ENCODE data around the gene TRPV2. TPM values are rescaled to one million over a fixed set of nuclear protein-coding genes. Genes with fewer than 3 reads are reported as not detected.

The TRPV2 gene
- total and polyA plus RNA-seq, 10 of the 15 experiments (the other 5 are each of a cell fraction or from before 2014, with no cell fraction given), result 8.9 to 94.4 (median 54.1) TPM

DNA sequence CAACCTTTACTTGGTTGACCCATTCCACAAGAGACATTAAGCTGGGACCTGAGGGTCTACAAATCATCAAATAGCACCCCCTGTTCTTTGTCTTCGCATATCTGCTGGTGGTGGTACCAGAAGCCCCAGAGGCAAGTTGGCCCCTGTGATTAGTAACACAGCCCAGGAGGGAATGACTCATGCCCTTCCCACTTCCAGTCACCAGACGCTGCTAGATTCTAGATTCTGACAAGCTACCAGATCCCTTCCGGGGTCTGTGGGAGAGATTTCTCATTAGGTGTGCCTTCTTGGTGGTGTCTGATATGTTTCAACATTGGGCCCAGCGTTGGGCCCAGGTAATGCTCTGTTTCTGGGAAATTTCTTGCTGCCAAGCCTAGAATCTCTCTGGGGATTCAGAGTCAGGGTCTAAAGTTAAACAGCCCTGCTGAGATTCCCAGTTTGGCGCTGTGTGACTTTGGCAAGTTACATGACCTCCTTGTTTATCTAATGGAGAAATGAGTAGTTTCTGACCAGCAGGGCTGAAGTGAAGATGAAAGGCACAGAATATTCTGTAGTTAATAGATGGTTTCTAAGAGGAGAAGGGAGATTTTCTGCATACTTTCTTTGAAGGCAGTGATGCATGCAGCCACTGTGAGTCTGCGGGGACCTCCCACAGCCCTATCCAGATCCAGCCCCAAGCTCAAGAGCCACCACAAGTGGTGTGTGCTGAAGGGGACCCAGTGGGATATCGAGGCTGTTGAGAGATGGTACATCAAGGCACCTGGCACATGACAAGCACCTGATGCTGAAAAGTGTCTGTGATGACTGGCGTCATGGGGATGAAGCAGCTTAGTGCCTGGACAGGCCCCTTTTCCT is 3.9 kb downstream of the TRPV2 start (continued):
- TF ChIP-seq POU2F2 (IDR thresholded peaks at IDR 0.05; ENCODE audit: borderline replicate concordance, low read depth, low read length), result no peak
- TF ChIP-seq, protein P1, sequence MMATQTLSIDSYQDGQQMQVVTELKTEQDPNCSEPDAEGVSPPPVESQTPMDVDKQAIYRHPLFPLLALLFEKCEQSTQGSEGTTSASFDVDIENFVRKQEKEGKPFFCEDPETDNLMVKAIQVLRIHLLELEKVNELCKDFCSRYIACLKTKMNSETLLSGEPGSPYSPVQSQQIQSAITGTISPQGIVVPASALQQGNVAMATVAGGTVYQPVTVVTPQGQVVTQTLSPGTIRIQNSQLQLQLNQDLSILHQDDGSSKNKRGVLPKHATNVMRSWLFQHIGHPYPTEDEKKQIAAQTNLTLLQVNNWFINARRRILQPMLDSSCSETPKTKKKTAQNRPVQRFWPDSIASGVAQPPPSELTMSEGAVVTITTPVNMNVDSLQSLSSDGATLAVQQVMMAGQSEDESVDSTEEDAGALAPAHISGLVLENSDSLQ (IDR thresholded peaks at IDR 0.05), result no peak
- no peak for TF ChIP-seq FOS (IDR thresholded peaks at IDR 0.05; ENCODE audit: borderline replicate concordance, extremely low read depth, insufficient read length)
- peak; percentile 20 for TF ChIP-seq IKZF1 (conservative IDR thresholded peaks at IDR 0.05)
- TF ChIP-seq NKRF (conservative IDR thresholded peaks at IDR 0.05), result no peak
- TF ChIP-seq JUNB (IDR thresholded peaks at IDR 0.05), result peak; percentile 88
- TF ChIP-seq HCFC1 (IDR thresholded peaks at IDR 0.05; ENCODE audit: low read length), result no peak
- TF ChIP-seq WRNIP1 (IDR thresholded peaks at IDR 0.05; ENCODE audit: borderline replicate concordance, low read depth, low read length), result no peak
- TF ChIP-seq TCF3 (IDR thresholded peaks at IDR 0.05; ENCODE audit: borderline replicate concordance, insufficient read depth, low read depth, low read length), result no peak
- no peak for TF ChIP-seq SUZ12 (IDR thresholded peaks at IDR 0.05; ENCODE audit: unreplicated experiment)
- peak; percentile 55; the same call in 1 of the 2 replicates for TF ChIP-seq NFIC (IDR thresholded peaks at IDR 0.05; ENCODE audit: low read depth, low read length)
- TF ChIP-seq ZNF207 (IDR thresholded peaks at IDR 0.05; ENCODE audit: borderline replicate concordance), result 0 out of 2 replicates have a peak, but pooled peaks have one; percentile 37
- TF ChIP-seq YBX1 (IDR thresholded peaks at IDR 0.05), result no peak
- TF ChIP-seq NR2F1 (conservative IDR thresholded peaks at IDR 0.05), result no peak
- 0 out of 2 replicates have a peak, but pooled peaks have one; percentile 2 for TF ChIP-seq CBFB (IDR thresholded peaks at IDR 0.05; ENCODE audit: low read depth)
- TF ChIP-seq IRF4 (IDR thresholded peaks at IDR 0.05; ENCODE audit: low read depth, low read length), result peak; percentile 82
- TF ChIP-seq EGR1 (IDR thresholded peaks at IDR 0.05; ENCODE audit: borderline replicate concordance in 1 of 2, low read depth in 2 of 2, low read length in 2 of 2), result no peak
- peak; percentile 36 for TF ChIP-seq CUX1 (IDR thresholded peaks at IDR 0.05; ENCODE audit: insufficient replicate concordance, low read depth, low read length)
- no peak for TF ChIP-seq RFX5 (IDR thresholded peaks at IDR 0.05; ENCODE audit: low read depth, low read length)
- TF ChIP-seq, protein P2, sequence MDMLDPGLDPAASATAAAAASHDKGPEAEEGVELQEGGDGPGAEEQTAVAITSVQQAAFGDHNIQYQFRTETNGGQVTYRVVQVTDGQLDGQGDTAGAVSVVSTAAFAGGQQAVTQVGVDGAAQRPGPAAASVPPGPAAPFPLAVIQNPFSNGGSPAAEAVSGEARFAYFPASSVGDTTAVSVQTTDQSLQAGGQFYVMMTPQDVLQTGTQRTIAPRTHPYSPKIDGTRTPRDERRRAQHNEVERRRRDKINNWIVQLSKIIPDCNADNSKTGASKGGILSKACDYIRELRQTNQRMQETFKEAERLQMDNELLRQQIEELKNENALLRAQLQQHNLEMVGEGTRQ (IDR thresholded peaks at IDR 0.05; ENCODE audit: borderline replicate concordance, low read depth, low read length), result no peak

Measured in GM12878 (cell line).